Adrenal gland (tissue), 5 donors: ENCODE measurements around the gene PRSS33.

Experiments
- CTCF ChIP-seq, 6 experiments: fragments of 450-650 bp in 4 of 6; fragments of 200-600 bp in 2 of 6; sonication (generic) in 1 of 6; IDR thresholded peaks; 1 replicate in 5 of 6; 2 replicates in 1 of 6; pipeline versions ENCODE4 v1.5.1 to v1.8.0; 2016 to 2021; ENCODE audit warnings: antibody characterized with exemption in 6 of 6, mild to moderate bottlenecking in 2 of 6, moderate library complexity in 1 of 6
- POLR2A ChIP-seq, 2 donors: fragments of 450-650 bp; IDR thresholded peaks; one replicate each; pipeline ENCODE4 v1.6.1; 2017; ENCODE audit warnings: antibody characterized with exemption in 2 of 2, mild to moderate bottlenecking in 2 of 2, moderate library complexity in 1 of 2
- donor health status: DM: no; HTN: no; CAD: no.

- TF ChIP-seq CTCF (IDR thresholded peaks at IDR 0.05): no peak
- no peak for TF ChIP-seq POLR2A (IDR thresholded peaks at IDR 0.05)
Measured at GRCh38 chr16:2830355-2830695, 43.0 kb upstream of the PRSS33 start.
